Epithelial cell of proximal tubule (primary cell): ENCODE results near the gene S100A6. TPM values are rescaled to one million over a fixed set of nuclear protein-coding genes. Genes with fewer than 3 reads are reported as not detected.

Source experiments
- DNase-seq: peaks from one replicate; pipeline ENCODE4 v3.0.0-alpha.2; 2011; ENCODE audit warnings: low read depth
- H3K4me3 ChIP-seq: 2 replicates; pipeline ENCODE4 v1.5.1; 2011; ENCODE audit warnings: low read depth, mild to moderate bottlenecking, low read length
- CTCF ChIP-seq: conservative IDR thresholded peaks from 2 replicates; pipeline ENCODE4 v1.5.1; 2012; ENCODE audit warnings: low read depth, mild to moderate bottlenecking, low read length
- total RNA-seq: library from RNA; depleted of rRNA; stranded (reverse); fragments of >200 nt; gene quantifications from 2 replicates; pipeline ENCODE4 v1.2.3, GENCODE V29; 2015

The S100A6 gene
- total RNA-seq, 1 donor from 2014 or later, result 1,569 TPM

- H3K4me3 ChIP-seq, result no peak overlapping the region
- DNase-seq, result no peak
- no peak for TF ChIP-seq CTCF
These were observed 40.3 kb downstream of the S100A6 start for GRCh38 chr1:153495536-153495935.

DNA sequence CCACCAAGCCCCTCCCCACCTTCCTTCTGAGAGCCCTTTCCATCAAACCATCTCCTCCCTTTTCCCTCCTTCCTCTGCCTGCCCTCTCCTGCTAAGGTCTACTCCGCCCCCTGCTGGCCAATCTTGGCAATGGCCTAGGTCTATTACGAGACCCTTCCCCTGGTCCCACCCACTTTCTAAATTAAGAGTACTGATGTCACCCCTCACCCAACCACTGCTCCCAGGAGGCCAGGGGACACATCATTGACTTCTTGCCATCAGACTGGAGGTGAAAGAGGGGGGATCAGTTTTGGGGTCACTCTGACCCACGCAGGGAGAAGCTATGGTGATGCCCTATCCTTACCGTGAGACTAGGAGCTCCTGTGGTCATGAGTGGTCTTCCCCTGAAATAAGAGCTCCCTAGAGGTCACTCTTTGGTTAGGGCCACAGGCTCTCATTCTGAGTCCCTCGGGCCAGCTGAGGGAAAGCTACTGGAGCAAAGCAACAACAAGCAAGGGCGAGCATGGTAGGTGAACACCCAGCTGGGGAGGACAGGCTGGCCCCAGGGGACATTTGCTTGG is 40.7 kb downstream of the S100A6 start:
- no peak overlapping the region for H3K4me3 ChIP-seq
- TF ChIP-seq CTCF, result peak; percentile 92
- DNase-seq, result no peak

- no peak for DNase-seq
- no peak for TF ChIP-seq CTCF
- H3K4me3 ChIP-seq, result no peak overlapping the region
These were observed 42.3 kb downstream of the S100A6 start for GRCh38 chr1:153493343-153493960.

GRCh38 chr1:153490272-153491051 is 45.3 kb downstream of the S100A6 start:
- no peak overlapping the region for H3K4me3 ChIP-seq
- no peak for TF ChIP-seq CTCF
- no peak for DNase-seq

GRCh38 chr1:153488731-153489130 is 47.1 kb downstream of the S100A6 start:
- H3K4me3 ChIP-seq, result no peak overlapping the region
- no peak for TF ChIP-seq CTCF
- no peak for DNase-seq

GRCh38 chr1:153487707-153488106 is 48.1 kb downstream of the S100A6 start:
- no peak overlapping the region for H3K4me3 ChIP-seq
- no peak for DNase-seq
- TF ChIP-seq CTCF, result no peak
